Measurements from ENCODE around the gene EIF3L. TPM values are rescaled to one million over a fixed set of nuclear protein-coding genes. Genes with fewer than 3 reads are reported as not detected.

The EIF3L gene
- total and polyA plus RNA-seq, 10 of the 15 experiments (the other 5 are each of a cell fraction or from before 2014, with no cell fraction given) = 294 to 1,037 (median 618) TPM

DNA sequence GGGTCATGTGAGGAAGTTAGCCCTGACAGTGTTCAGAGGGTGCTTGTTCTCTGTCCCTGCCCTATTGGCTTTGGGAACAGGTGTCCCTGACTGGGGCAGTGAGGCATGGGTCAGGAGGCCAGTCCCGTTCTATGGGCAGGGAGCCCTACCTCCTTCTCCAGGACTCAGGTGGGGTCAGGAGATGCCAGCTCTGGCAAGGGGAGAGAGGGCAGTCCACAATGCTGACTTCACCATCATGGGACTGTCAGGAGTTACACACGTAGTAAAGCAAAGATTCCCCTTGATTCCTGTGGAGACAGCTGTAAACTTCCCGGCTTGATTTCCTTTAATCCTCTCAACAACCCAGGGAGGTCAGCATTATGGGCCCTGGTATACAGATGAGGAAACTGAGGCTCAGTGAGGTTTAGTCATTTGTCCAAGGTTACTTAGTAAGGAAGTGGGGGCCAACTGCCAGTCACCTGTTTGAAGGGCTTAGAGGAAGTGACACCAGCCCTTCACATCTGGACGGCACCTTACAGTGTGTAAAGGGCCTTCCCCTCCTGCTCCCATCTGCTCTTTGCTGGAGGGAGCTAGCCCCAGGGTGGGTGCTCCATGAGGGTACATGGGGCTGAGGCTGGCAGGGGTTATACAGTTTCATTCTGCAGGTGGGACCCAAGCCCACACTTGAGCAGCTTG, 68.8 kb downstream of the EIF3L start (continued):
- TF ChIP-seq, protein P1, sequence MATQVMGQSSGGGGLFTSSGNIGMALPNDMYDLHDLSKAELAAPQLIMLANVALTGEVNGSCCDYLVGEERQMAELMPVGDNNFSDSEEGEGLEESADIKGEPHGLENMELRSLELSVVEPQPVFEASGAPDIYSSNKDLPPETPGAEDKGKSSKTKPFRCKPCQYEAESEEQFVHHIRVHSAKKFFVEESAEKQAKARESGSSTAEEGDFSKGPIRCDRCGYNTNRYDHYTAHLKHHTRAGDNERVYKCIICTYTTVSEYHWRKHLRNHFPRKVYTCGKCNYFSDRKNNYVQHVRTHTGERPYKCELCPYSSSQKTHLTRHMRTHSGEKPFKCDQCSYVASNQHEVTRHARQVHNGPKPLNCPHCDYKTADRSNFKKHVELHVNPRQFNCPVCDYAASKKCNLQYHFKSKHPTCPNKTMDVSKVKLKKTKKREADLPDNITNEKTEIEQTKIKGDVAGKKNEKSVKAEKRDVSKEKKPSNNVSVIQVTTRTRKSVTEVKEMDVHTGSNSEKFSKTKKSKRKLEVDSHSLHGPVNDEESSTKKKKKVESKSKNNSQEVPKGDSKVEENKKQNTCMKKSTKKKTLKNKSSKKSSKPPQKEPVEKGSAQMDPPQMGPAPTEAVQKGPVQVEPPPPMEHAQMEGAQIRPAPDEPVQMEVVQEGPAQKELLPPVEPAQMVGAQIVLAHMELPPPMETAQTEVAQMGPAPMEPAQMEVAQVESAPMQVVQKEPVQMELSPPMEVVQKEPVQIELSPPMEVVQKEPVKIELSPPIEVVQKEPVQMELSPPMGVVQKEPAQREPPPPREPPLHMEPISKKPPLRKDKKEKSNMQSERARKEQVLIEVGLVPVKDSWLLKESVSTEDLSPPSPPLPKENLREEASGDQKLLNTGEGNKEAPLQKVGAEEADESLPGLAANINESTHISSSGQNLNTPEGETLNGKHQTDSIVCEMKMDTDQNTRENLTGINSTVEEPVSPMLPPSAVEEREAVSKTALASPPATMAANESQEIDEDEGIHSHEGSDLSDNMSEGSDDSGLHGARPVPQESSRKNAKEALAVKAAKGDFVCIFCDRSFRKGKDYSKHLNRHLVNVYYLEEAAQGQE (IDR thresholded peaks at IDR 0.05; ENCODE audit: low read depth, low read length) = no peak
- no peak for TF ChIP-seq RBBP5 (conservative IDR thresholded peaks at IDR 0.05)

DNA sequence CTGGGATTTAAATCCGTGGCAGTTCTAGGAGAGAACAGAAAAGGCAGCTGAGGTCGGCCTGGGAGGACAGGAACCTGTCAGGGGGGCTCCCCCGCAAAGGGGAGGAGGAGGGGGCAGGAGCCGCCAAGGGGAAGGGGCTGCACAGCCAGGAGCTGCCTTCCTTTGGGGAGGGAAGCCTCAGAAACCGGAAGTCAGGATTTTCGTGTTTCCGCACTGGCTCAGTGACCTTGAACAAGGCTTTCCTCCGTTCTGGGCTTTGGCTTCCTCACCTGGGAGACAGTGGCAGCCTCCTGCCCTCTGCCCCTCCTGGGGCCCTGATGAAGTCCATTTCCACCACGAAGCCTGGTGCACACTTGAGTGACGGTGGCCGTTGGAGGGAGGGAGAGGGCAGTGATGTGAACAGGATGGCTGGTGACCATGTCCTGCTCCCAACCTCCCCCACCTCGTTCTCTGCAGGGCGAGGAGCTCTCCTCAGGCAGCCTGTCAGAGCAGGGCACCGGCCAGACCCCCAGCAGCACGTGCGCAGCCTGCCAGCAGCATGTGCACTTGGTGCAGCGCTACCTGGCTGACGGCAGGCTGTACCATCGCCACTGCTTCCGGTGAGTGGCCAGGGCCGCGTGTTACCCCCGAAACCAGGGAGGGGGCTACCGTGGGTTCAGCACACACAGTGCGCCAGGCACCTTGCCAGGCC, 69.5 kb downstream of the EIF3L start:
- Histone ChIP-seq H3K9me3 (replicated peaks; ENCODE audit: control insufficient read depth, insufficient read depth, low read length) (no peaks in the 10 kb centered on the region), H3K36me3 (ENCODE audit: control insufficient read depth in 2 of 2, insufficient read depth in 2 of 2, low read length in 1 of 2) (peaks cover 0 to 3% of the 10 kb centered on the region in 2 experiments; a peak in 3 of 4 replicates), H3K4me1 (ENCODE audit: control insufficient read depth, insufficient read depth, low read length) (no peaks in the 10 kb centered on the region), H3K9ac (ENCODE audit: control insufficient read depth, insufficient read depth, low read length) (no peak overlapping the region), H4K20me1 (ENCODE audit: control insufficient read depth, insufficient read depth) (no peaks in the 10 kb centered on the region), H3K79me2 (ENCODE audit: control insufficient read depth, insufficient read depth, low read length) (no peaks in the 10 kb centered on the region), H3K4me2 (ENCODE audit: control insufficient read depth, insufficient read depth) (no peak overlapping the region), H3K27me3 (replicated peaks in 1 of 2; ENCODE audit: control insufficient read depth in 2 of 2, insufficient read depth in 2 of 2, low read length in 1 of 2) (no peaks in the 10 kb centered on the region), H3K4me3 (no peak overlapping the region), H2AFZ (ENCODE audit: control insufficient read depth, low read depth, low read length) (no peak overlapping the region), H3K27ac (ENCODE audit: control insufficient read depth, insufficient read depth) (no peak overlapping the region)
- BruUV-seq (replicated peaks) = no TSS peak
- WGBS (ENCODE audit: insufficient coverage, insufficient replicate concordance, low lambda C conversion rate, missing lambda C conversion rate) = 80% methylated on average over 22 of the region's 25 CpGs
- CTCF ChIA-PET = interaction anchor here (1.1 kb wide), 1 partner anchor 55 kb away, joined by 3 read pairs; no protein-coding TSS in a partner anchor
- DNase-seq (ENCODE audit: low read depth, low spot score) (no peak), ATAC-seq (no peak), FAIRE-seq (no peak)
- RAD21 ChIA-PET (ENCODE audit: unreplicated experiment) = no interaction called here
- POLR2A ChIA-PET = interaction anchor here (0.7 kb wide), 1 partner anchor 12 kb away, joined by 3 read pairs; no protein-coding TSS in a partner anchor
- SMC1A ChIA-PET (ENCODE audit: uncharacterized antibody, unreplicated experiment) = no interaction called here
- intact Hi-C loops (cut with micrococcal nuclease; ENCODE audit: unreplicated experiment) = no loop called here
- in situ Hi-C loops (cut with MboI) = no loop called here
- no peak for TF ChIP-seq TARDBP (IDR thresholded peaks at IDR 0.05; ENCODE audit: borderline replicate concordance)
- TF ChIP-seq SMC3 (IDR thresholded peaks at IDR 0.05; ENCODE audit: borderline replicate concordance, low read length) = no peak
- no peak for TF ChIP-seq HDAC2 (IDR thresholded peaks at IDR 0.05)
- no peak for TF ChIP-seq CHD1 (IDR thresholded peaks at IDR 0.05; ENCODE audit: low read depth, low read length)
- TF ChIP-seq, protein P2, sequence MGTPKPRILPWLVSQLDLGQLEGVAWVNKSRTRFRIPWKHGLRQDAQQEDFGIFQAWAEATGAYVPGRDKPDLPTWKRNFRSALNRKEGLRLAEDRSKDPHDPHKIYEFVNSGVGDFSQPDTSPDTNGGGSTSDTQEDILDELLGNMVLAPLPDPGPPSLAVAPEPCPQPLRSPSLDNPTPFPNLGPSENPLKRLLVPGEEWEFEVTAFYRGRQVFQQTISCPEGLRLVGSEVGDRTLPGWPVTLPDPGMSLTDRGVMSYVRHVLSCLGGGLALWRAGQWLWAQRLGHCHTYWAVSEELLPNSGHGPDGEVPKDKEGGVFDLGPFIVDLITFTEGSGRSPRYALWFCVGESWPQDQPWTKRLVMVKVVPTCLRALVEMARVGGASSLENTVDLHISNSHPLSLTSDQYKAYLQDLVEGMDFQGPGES (IDR thresholded peaks at IDR 0.05) = no peak
- no peak for TF ChIP-seq BHLHE40 (IDR thresholded peaks at IDR 0.05; ENCODE audit: borderline replicate concordance in 1 of 2, low read depth in 2 of 2, low read length in 1 of 2)
- no peak for TF ChIP-seq GABPA (IDR thresholded peaks at IDR 0.05; ENCODE audit: low read depth)
- TF ChIP-seq RBBP5 (conservative IDR thresholded peaks at IDR 0.05) = no peak
- no peak for TF ChIP-seq NFXL1 (IDR thresholded peaks at IDR 0.05; ENCODE audit: borderline replicate concordance)
- TF ChIP-seq, protein P3, sequence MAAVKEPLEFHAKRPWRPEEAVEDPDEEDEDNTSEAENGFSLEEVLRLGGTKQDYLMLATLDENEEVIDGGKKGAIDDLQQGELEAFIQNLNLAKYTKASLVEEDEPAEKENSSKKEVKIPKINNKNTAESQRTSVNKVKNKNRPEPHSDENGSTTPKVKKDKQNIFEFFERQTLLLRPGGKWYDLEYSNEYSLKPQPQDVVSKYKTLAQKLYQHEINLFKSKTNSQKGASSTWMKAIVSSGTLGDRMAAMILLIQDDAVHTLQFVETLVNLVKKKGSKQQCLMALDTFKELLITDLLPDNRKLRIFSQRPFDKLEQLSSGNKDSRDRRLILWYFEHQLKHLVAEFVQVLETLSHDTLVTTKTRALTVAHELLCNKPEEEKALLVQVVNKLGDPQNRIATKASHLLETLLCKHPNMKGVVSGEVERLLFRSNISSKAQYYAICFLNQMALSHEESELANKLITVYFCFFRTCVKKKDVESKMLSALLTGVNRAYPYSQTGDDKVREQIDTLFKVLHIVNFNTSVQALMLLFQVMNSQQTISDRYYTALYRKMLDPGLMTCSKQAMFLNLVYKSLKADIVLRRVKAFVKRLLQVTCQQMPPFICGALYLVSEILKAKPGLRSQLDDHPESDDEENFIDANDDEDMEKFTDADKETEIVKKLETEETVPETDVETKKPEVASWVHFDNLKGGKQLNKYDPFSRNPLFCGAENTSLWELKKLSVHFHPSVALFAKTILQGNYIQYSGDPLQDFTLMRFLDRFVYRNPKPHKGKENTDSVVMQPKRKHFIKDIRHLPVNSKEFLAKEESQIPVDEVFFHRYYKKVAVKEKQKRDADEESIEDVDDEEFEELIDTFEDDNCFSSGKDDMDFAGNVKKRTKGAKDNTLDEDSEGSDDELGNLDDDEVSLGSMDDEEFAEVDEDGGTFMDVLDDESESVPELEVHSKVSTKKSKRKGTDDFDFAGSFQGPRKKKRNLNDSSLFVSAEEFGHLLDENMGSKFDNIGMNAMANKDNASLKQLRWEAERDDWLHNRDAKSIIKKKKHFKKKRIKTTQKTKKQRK (IDR thresholded peaks at IDR 0.05; ENCODE audit: low read depth, low read length) = no peak
- TF ChIP-seq BACH1 (IDR thresholded peaks at IDR 0.05; ENCODE audit: borderline replicate concordance) = no peak
- no peak for TF ChIP-seq TAF1 (IDR thresholded peaks at IDR 0.05; ENCODE audit: borderline replicate concordance, low read depth, low read length)
